Measurements from ENCODE around the gene SLC7A14.
"Not testable (repeated sequence)": the region's sequence is repeated elsewhere in the genome, so short reads cannot be mapped to it uniquely, and the experiment has no call there.

The SLC7A14 gene

GRCh38 chr3:170593634-170594033, 7.8 kb upstream of the SLC7A14 start:
- DNase-seq (ENCODE audit: low read depth), result no peak

- no peak for DNase-seq (ENCODE audit: low read depth)
These were observed 3.2 kb upstream of the SLC7A14 start for GRCh38 chr3:170589113-170589512.

- DNase-seq (ENCODE audit: low read depth), result no peak
These were observed 603 bp downstream of the SLC7A14 start for GRCh38 chr3:170585008-170585936.

- peak; percentile 7 for DNase-seq (ENCODE audit: low read depth)
These were observed 1.3 kb downstream of the SLC7A14 start for GRCh38 chr3:170584585-170585007.

GRCh38 chr3:170579646-170580045, 6.2 kb downstream of the SLC7A14 start:
- no peak for DNase-seq (ENCODE audit: low read depth)

GRCh38 chr3:170572665-170573253, 13.1 kb downstream of the SLC7A14 start:
- DNase-seq (ENCODE audit: low read depth), result no peak

- not testable (repeated sequence) for DNase-seq (ENCODE audit: low read depth)
These were observed 18.3 kb downstream of the SLC7A14 start for GRCh38 chr3:170567598-170567997.

GRCh38 chr3:170566413-170566812, 19.5 kb downstream of the SLC7A14 start:
- DNase-seq (ENCODE audit: low read depth), result no peak

GRCh38 chr3:170565495-170565894, 20.4 kb downstream of the SLC7A14 start:
- no peak for DNase-seq (ENCODE audit: low read depth)

GRCh38 chr3:170564664-170565063, 21.2 kb downstream of the SLC7A14 start:
- DNase-seq (ENCODE audit: low read depth), result no peak

GRCh38 chr3:170563712-170564423, 22.0 kb downstream of the SLC7A14 start:
- DNase-seq (ENCODE audit: low read depth), result no peak

- DNase-seq (ENCODE audit: low read depth), result no peak
These were observed 23.8 kb downstream of the SLC7A14 start for GRCh38 chr3:170562080-170562479.

- DNase-seq (ENCODE audit: low read depth), result no peak
These were observed 25.0 kb downstream of the SLC7A14 start for GRCh38 chr3:170560717-170561382.

- DNase-seq (ENCODE audit: low read depth), result no peak
These were observed 25.6 kb downstream of the SLC7A14 start for GRCh38 chr3:170560296-170560695.

- no peak for DNase-seq (ENCODE audit: low read depth)
These were observed 27.4 kb downstream of the SLC7A14 start for GRCh38 chr3:170558427-170558826.

- no peak for DNase-seq (ENCODE audit: low read depth)
These were observed 30.5 kb downstream of the SLC7A14 start for GRCh38 chr3:170555329-170555728.

- no peak for DNase-seq (ENCODE audit: low read depth)
These were observed 31.8 kb downstream of the SLC7A14 start for GRCh38 chr3:170553788-170554757.

GRCh38 chr3:170551252-170551651, 34.6 kb downstream of the SLC7A14 start:
- no peak for DNase-seq (ENCODE audit: low read depth)

- DNase-seq (ENCODE audit: low read depth), result no peak
These were observed 43.2 kb downstream of the SLC7A14 start for GRCh38 chr3:170542704-170543103.

- DNase-seq (ENCODE audit: low read depth), result no peak
These were observed 46.0 kb downstream of the SLC7A14 start for GRCh38 chr3:170539897-170540296.

- DNase-seq (ENCODE audit: low read depth), result no peak
These were observed 49.2 kb downstream of the SLC7A14 start for GRCh38 chr3:170536712-170537111.

All from T follicular helper cell (primary cell).